PC-3 (cell line): ENCODE results near the gene GABRG3. TPM values are rescaled to one million over a fixed set of nuclear protein-coding genes. Genes with fewer than 3 reads are reported as not detected.

ENCODE experiments used
- ATAC-seq: fragments of 200-7000 bp; cut with Tn5 transposase; 2 replicates; pipeline ENCODE4 v1.9.1; 2020; ENCODE audit warnings: mild to moderate bottlenecking, moderate library complexity
- BruUV-seq: library from RNA; stranded (reverse); fragments of 400-500 nt; replicated peaks from 2 replicates; lab custom pipeline; 2021; lab: Mats Ljungman, UMichigan
- CTCF ChIA-PET: fragments of 300-600 bp; sonication (Branson Sonifier 250); formaldehyde crosslinking; loops from one replicate; lab custom pipeline; 2022; ENCODE audit warnings: antibody characterized with exemption; lab: Charles Lee
- POLR2A ChIA-PET: fragments of 300-600 bp; sonication (Branson Sonifier 250); formaldehyde crosslinking; loops from one replicate; lab custom pipeline; 2022; ENCODE audit warnings: antibody characterized with exemption; ENCODE audit not compliant: unreplicated experiment; lab: Charles Lee
- DNase-seq: peaks from one replicate; pipeline ENCODE4 v3.0.0-alpha.2; 2015
- H2AFZ ChIP-seq: fragments of 300-600 bp; sonication (generic); 2 replicates; pipeline ENCODE4 v1.6.0; 2016; ENCODE audit warnings: antibody characterized with exemption, low read length
- H3F3A ChIP-seq: fragments of 300-600 bp; sonication (generic); one replicate; pipeline ENCODE4 v1.6.0; 2017; ENCODE audit warnings: antibody characterized with exemption, low read length, control low read depth, mild to moderate bottlenecking; ENCODE audit not compliant: unreplicated experiment
- H3K27ac ChIP-seq: fragments of 300-600 bp; sonication (generic); 2 replicates; pipeline ENCODE4 v1.5.1; 2016; ENCODE audit warnings: mild to moderate bottlenecking, low read length
- H3K27me3 ChIP-seq: fragments of 300-600 bp; sonication (generic); 2 replicates; pipeline ENCODE4 v1.6.1; 2016; ENCODE audit warnings: low read length, mixed read lengths
- H3K36me3 ChIP-seq: fragments of 300-600 bp; sonication (generic); 2 replicates; pipeline ENCODE4 v1.6.1; 2016; ENCODE audit warnings: low read depth, mixed run types, low read length, mixed read lengths
- H3K4me1 ChIP-seq: fragments of 300-600 bp; sonication (generic); 2 replicates; pipeline ENCODE4 v1.5.1; 2016; ENCODE audit warnings: low read length; ENCODE audit not compliant: insufficient read depth
- H3K4me2 ChIP-seq: fragments of 300-600 bp; sonication (generic); 2 replicates; pipeline ENCODE4 v1.6.0; 2016; ENCODE audit warnings: low read length
- H3K4me3 ChIP-seq: fragments of 300-600 bp; sonication (generic); 2 replicates; pipeline ENCODE4 v1.5.1; 2016; ENCODE audit warnings: mild to moderate bottlenecking, low read length, mixed read lengths
- H3K79me2 ChIP-seq: fragments of 300-600 bp; sonication (generic); 2 replicates; pipeline ENCODE4 v1.6.1; 2017; ENCODE audit warnings: low read length, mixed read lengths
- H3K9ac ChIP-seq: fragments of 300-600 bp; sonication (generic); 2 replicates; pipeline ENCODE4 v1.6.0; 2016; ENCODE audit warnings: mild to moderate bottlenecking, low read length
- H3K9me2 ChIP-seq: fragments of 300-600 bp; sonication (generic); replicated peaks from 2 replicates; pipeline ENCODE4 v1.6.1; 2016; ENCODE audit warnings: mixed run types, low read length, mixed read lengths
- H3K9me3 ChIP-seq: fragments of 300-600 bp; sonication (generic); 2 replicates; pipeline ENCODE4 v1.6.1; 2016; ENCODE audit warnings: low read length, mixed read lengths
- H4K20me1 ChIP-seq: fragments of 300-600 bp; sonication (generic); 2 replicates; pipeline ENCODE4 v1.6.1; 2016; ENCODE audit warnings: low read length, mixed read lengths
- EZH2 ChIP-seq: fragments of 300-600 bp; sonication (generic); IDR thresholded peaks from one replicate; pipeline ENCODE4 v1.6.1; 2017; ENCODE audit warnings: antibody characterized with exemption, mild to moderate bottlenecking, low read length; ENCODE audit not compliant: unreplicated experiment
- EZH2phosphoT487 ChIP-seq: fragments of 300-600 bp; sonication (generic); IDR thresholded peaks from 2 replicates; pipeline ENCODE4 v1.6.1; 2018; ENCODE audit warnings: mild to moderate bottlenecking, antibody characterized with exemption, low read length, borderline replicate concordance
- intact Hi-C: fragments of 100-400 bp; cut with micrococcal nuclease; formaldehyde crosslinking; loops from 2 replicates; pipeline ENCODE4 v1.9.0; 2023
- total RNA-seq: library from RNA; depleted of rRNA; stranded (reverse); fragments of >200 nt; gene quantifications from 2 replicates; pipeline ENCODE4 v1.2.3, GENCODE V29; 2014
- TF ChIP-seq, protein P1 (sequence below): fragments of 300-600 bp; sonication (generic); conservative IDR thresholded peaks from 2 replicates; pipeline ENCODE4 v1.5.1; 2017; ENCODE audit warnings: antibody characterized with exemption, low read depth, mild to moderate bottlenecking, low read length

Gene GABRG3
- total RNA-seq, 1 experiment from 2014 or later: 0.11 TPM

- H3K4me1 ChIP-seq: no peaks in the 10 kb centered on the region
- no peaks in the 10 kb centered on the region for H3K9me3 ChIP-seq
- ChIA-PET CTCF (no interaction called here), POLR2A (no interaction called here)
- H3K36me3 ChIP-seq: no peaks in the 10 kb centered on the region
- DNase-seq (no peak), ATAC-seq (no peak)
- no TSS peak for BruUV-seq
- H3K9ac ChIP-seq: no peak overlapping the region
- intact Hi-C loops: no loop called here
- H3K9me2 ChIP-seq: no peaks in the 10 kb centered on the region
- H4K20me1 ChIP-seq: no peaks in the 10 kb centered on the region
- no peak overlapping the region for H3K4me3 ChIP-seq
- TF ChIP-seq EZH2 (no peak), EZH2phosphoT487 (no peak)
- H3K27ac ChIP-seq: no peak overlapping the region
- no peak overlapping the region for H2AFZ ChIP-seq
- H3K27me3 ChIP-seq: no peaks in the 10 kb centered on the region
- no peaks in the 10 kb centered on the region for H3F3A ChIP-seq
- no peaks in the 10 kb centered on the region for H3K79me2 ChIP-seq
- H3K4me2 ChIP-seq: no peak overlapping the region
Observed at GRCh38 chr15:26939398-26939797, 31.6 kb upstream of the GABRG3 start.

GRCh38 chr15:26941489-26941888, 29.5 kb upstream of the GABRG3 start:
- no peak overlapping the region for H3K27ac ChIP-seq
- no peaks in the 10 kb centered on the region for H3K27me3 ChIP-seq
- intact Hi-C loops: no loop called here
- POLR2A ChIA-PET: no interaction called here
- no peaks in the 10 kb centered on the region for H3K79me2 ChIP-seq
- H3K9me2 ChIP-seq: no peaks in the 10 kb centered on the region
- ATAC-seq (no peak), DNase-seq (no peak)
- no peaks in the 10 kb centered on the region for H3F3A ChIP-seq
- BruUV-seq: no TSS peak
- TF ChIP-seq EZH2 (no peak), EZH2phosphoT487 (no peak)
- TF ChIP-seq, protein P1, sequence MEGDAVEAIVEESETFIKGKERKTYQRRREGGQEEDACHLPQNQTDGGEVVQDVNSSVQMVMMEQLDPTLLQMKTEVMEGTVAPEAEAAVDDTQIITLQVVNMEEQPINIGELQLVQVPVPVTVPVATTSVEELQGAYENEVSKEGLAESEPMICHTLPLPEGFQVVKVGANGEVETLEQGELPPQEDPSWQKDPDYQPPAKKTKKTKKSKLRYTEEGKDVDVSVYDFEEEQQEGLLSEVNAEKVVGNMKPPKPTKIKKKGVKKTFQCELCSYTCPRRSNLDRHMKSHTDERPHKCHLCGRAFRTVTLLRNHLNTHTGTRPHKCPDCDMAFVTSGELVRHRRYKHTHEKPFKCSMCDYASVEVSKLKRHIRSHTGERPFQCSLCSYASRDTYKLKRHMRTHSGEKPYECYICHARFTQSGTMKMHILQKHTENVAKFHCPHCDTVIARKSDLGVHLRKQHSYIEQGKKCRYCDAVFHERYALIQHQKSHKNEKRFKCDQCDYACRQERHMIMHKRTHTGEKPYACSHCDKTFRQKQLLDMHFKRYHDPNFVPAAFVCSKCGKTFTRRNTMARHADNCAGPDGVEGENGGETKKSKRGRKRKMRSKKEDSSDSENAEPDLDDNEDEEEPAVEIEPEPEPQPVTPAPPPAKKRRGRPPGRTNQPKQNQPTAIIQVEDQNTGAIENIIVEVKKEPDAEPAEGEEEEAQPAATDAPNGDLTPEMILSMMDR: no peak
- no peaks in the 10 kb centered on the region for H3K4me1 ChIP-seq
- no peak overlapping the region for H3K9ac ChIP-seq
- H3K4me2 ChIP-seq: no peak overlapping the region
- no peaks in the 10 kb centered on the region for H3K36me3 ChIP-seq
- H3K9me3 ChIP-seq: no peaks in the 10 kb centered on the region
- no peaks in the 10 kb centered on the region for H4K20me1 ChIP-seq
- CTCF ChIA-PET: no interaction called here
- H2AFZ ChIP-seq: no peak overlapping the region
- no peak overlapping the region for H3K4me3 ChIP-seq

GRCh38 chr15:26943866-26944265, 27.1 kb upstream of the GABRG3 start:
- no peaks in the 10 kb centered on the region for H3K9me3 ChIP-seq
- no peaks in the 10 kb centered on the region for H3K27me3 ChIP-seq
- H3K4me2 ChIP-seq: no peak overlapping the region
- no peak overlapping the region for H3K27ac ChIP-seq
- no peaks in the 10 kb centered on the region for H3K9me2 ChIP-seq
- DNase-seq: no peak
- H3K4me3 ChIP-seq: no peak overlapping the region
- no peaks in the 10 kb centered on the region for H3F3A ChIP-seq
- ATAC-seq: no peak
- H3K4me1 ChIP-seq: no peaks in the 10 kb centered on the region
- H2AFZ ChIP-seq: no peak overlapping the region
- no peaks in the 10 kb centered on the region for H3K79me2 ChIP-seq
- TF ChIP-seq EZH2: no peak
- TF ChIP-seq, protein P1: no peak
- TF ChIP-seq EZH2phosphoT487: no peak
- no TSS peak for BruUV-seq
- no peak overlapping the region for H3K9ac ChIP-seq
- no peaks in the 10 kb centered on the region for H4K20me1 ChIP-seq
- POLR2A ChIA-PET: no interaction called here
- H3K36me3 ChIP-seq: no peaks in the 10 kb centered on the region
- intact Hi-C loops: no loop called here
- CTCF ChIA-PET: no interaction called here
